GM12874 (cell line): ENCODE data around the gene P2RX3.

ENCODE experiments used
- CTCF ChIP-seq: IDR thresholded peaks from 2 replicates; pipeline ENCODE4 v1.5.1; 2011; ENCODE audit warnings: low read depth, mild to moderate bottlenecking, control low read depth, low read length, moderate library complexity; ENCODE audit not compliant: insufficient read depth

P2RX3 gene

GRCh38 chr11:57410287-57410686, 72.1 kb downstream of the P2RX3 start:
- TF ChIP-seq CTCF, result no peak

GRCh38 chr11:57413681-57414080, 75.5 kb downstream of the P2RX3 start:
- TF ChIP-seq CTCF, result no peak

- no peak for TF ChIP-seq CTCF
Measured at GRCh38 chr11:57414612-57415212, 76.6 kb downstream of the P2RX3 start.

- no peak for TF ChIP-seq CTCF
Measured at GRCh38 chr11:57416436-57416835, 78.3 kb downstream of the P2RX3 start.

- TF ChIP-seq CTCF, result no peak
Measured at GRCh38 chr11:57417056-57417455, 78.9 kb downstream of the P2RX3 start.

- no peak for TF ChIP-seq CTCF
Measured at GRCh38 chr11:57418131-57418530, 80.0 kb downstream of the P2RX3 start.

GRCh38 chr11:57419146-57419545, 81.0 kb downstream of the P2RX3 start:
- TF ChIP-seq CTCF, result no peak
